NCI-H2029 (cell line): ENCODE data around the gene UBTF.

Experiments
- DNase-seq: peaks from one replicate; lab custom pipeline; 2025; lab: John Stamatoyannopoulos, UW

Gene UBTF

GRCh38 chr17:44171931-44172455 lies 47.5 kb downstream of the UBTF start:
- no peak for DNase-seq

DNA sequence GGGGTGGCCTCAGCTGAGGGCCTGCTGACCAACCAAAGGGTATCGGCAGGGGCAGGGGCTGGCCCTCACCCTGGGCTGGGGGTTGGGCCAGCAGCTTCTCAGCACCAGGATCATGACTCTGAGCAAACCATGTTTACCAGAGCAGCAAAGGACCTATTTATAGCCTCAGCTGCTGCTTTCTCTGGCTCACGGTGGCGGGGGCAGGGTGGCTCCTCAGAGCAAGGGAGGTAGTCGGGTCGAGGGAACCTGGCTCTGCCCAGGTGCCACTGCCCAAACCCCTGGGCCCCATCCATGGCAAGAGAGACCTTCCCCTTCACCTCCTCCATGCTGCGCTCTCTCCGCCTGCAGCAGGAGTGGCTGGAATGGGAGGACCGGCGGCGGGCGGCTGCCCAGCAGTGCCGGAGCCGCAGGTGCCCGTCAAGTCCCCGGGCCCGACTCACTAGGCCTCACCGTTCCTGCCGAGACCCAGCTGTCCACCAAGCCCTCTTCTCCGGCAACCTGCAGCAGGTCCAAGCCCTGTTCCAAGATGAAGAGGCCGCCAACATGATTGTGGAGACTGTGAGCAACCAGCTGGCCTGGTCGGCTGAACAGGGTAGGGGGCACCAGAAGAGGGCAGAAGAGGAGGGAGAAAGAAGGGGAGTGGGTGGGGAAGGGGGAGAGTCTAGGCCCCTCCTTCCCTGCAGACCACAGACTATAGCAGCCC lies 48.8 kb downstream of the UBTF start, which contains the start of gene ASB16:
TSS of gene ASB16 (plus strand) at position 206 of the 703 bp plus-strand sequence. CDS start at position 292, 86 bp downstream.
- DNase-seq = peak; percentile 32

- no peak for DNase-seq
Observed at GRCh38 chr17:44170135-44170498, 49.4 kb downstream of the UBTF start.

DNA sequence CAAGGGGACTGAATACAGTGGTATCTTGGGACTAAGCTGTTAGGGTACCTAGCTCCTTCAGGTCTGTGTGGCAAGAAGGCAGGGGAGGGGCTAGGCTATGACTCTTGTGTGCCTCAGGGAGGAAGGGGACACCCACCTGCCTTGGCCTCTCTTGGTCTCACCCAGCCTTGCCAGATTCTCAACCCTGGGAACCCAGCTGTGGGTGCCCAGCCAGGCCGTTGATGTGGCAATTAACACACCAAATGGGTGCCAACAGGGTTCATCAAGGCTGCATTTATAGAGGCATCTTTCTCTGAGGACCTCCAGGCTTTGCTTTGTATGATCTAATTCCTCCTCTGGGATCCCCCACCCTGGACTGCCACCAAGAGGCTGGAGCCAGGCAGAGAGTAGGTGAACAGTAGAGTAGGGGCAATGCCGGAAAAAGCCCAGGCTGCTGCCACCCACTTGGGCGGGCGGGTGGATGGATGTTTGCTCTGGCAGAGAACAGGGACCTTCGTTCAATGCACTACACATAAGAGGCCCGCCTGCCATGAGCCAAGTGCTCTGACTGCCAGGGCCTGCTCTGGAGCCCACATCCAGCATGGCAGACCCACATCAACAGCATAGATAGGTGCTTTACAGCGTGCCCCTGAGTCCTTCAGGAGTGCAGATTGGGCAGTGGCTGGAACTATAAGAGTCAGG lies 52.2 kb downstream of the UBTF start:
- DNase-seq = peak; percentile 50

DNA sequence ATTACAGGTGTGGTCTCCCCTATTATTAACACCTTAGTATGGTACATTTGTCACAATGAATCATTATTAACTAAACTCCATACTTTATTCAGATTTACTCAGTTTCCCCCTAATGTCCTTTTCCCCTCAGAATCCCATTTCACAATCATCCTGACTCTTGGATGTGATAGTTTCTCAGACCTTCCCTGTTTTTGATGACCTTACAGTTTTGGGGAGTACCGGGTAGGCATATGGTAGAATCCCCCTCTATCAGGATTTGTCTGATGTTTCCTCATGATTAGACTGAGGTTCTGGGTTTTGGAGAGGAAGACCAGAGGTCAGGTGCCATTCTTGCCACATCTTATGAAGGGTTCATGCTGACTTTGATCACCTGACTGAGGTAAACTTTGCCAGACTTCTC lies 55.0 kb downstream of the UBTF start:
- DNase-seq = no peak

GRCh38 chr17:44159519-44160210 lies 59.8 kb downstream of the UBTF start:
- no peak for DNase-seq

GRCh38 chr17:44155488-44155887 lies 64.0 kb downstream of the UBTF start:
- no peak for DNase-seq
